ENCODE measurements around the gene RNU2-63P. TPM values are rescaled to one million over a fixed set of nuclear protein-coding genes. Genes with fewer than 3 reads are reported as not detected.

Gene RNU2-63P
- total RNA-seq, 6 donors from 2014 or later, result not detected

GRCh38 chr2:88028931-88029330 lies 12.6 kb upstream of the RNU2-63P start:
- H3K4me3 ChIP-seq, result no peak overlapping the region
- DNase-seq (no peak), ATAC-seq (ENCODE audit: low FRiP score in 2 of 2) (no peak)
- TF ChIP-seq POLR2AphosphoS5 (IDR thresholded peaks at IDR 0.05), result no peak
- no peak for TF ChIP-seq CTCF (IDR thresholded peaks at IDR 0.05)
- H3K4me1 ChIP-seq, result no peaks in the 10 kb centered on the region
- H3K27ac ChIP-seq, result no peak overlapping the region
- 92 to 96% methylated on average over 4 of the region's 4 CpGs for WGBS, 2 donors
- no peaks in the 10 kb centered on the region for H3K9me3 ChIP-seq
- H3K27me3 ChIP-seq, result no peaks in the 10 kb centered on the region
- peaks cover 5 to 68% (median 21%) of the 10 kb centered on the region in 4 donors for H3K36me3 ChIP-seq

- ATAC-seq (ENCODE audit: low FRiP score in 2 of 2), result no peak
Measured at GRCh38 chr2:88027697-88028389, 11.5 kb upstream of the RNU2-63P start.

GRCh38 chr2:88024509-88024908 lies 8.2 kb upstream of the RNU2-63P start:
- Histone ChIP-seq H3K27me3 (no peaks in the 10 kb centered on the region), H3K4me3 (no peak overlapping the region), H3K27ac (no peak overlapping the region), H3K36me3 (peaks cover 0 to 29% (median 12%) of the 10 kb centered on the region in 4 donors), H3K4me1 (no peaks in the 10 kb centered on the region), H3K9me3 (no peaks in the 10 kb centered on the region)
- TF ChIP-seq POLR2A (IDR thresholded peaks at IDR 0.05) (no peak), CTCF (IDR thresholded peaks at IDR 0.05) (no peak), POLR2AphosphoS5 (IDR thresholded peaks at IDR 0.05) (no peak), EP300 (IDR thresholded peaks at IDR 0.05) (no peak)
- ATAC-seq (ENCODE audit: low FRiP score in 2 of 2) (no peak), DNase-seq (no peak)
- WGBS, 2 donors, result 85 to 88% methylated on average over 6 of the region's 6 CpGs

More at GRCh38 chr2:88027697-88028389, 11.5 kb upstream of the RNU2-63P start:
- H3K36me3 ChIP-seq, result peaks cover 5 to 58% (median 19%) of the 10 kb centered on the region in 4 donors
- DNase-seq, result no peak
- no peak overlapping the region for H3K4me3 ChIP-seq
- TF ChIP-seq POLR2AphosphoS5 (IDR thresholded peaks at IDR 0.05), result no peak
- no peak for TF ChIP-seq EP300 (IDR thresholded peaks at IDR 0.05)
- TF ChIP-seq CTCF (IDR thresholded peaks at IDR 0.05), result no peak
- TF ChIP-seq POLR2A (IDR thresholded peaks at IDR 0.05), result no peak
- H3K27ac ChIP-seq, result peak overlapping the region in 1 of 4 donors; percentile 32
- H3K9me3 ChIP-seq, result no peaks in the 10 kb centered on the region
- no peaks in the 10 kb centered on the region for H3K27me3 ChIP-seq
- WGBS, 2 donors, result 82 to 86% methylated on average over 10 of the region's 10 CpGs
- H3K4me1 ChIP-seq, result no peaks in the 10 kb centered on the region

- peaks cover 0 to under 1% (median 0%) of the 10 kb centered on the region in 4 donors for H3K4me1 ChIP-seq
- ATAC-seq (ENCODE audit: low FRiP score in 2 of 2), result no peak
- no peak overlapping the region for H3K4me3 ChIP-seq
- peaks cover 0 to 10% (median under 1%) of the 10 kb centered on the region in 4 donors for H3K36me3 ChIP-seq
- 60 to 92% methylated on average over 5 of the region's 5 CpGs for WGBS, 2 donors
- TF ChIP-seq POLR2A (IDR thresholded peaks at IDR 0.05) (no peak), POLR2AphosphoS5 (IDR thresholded peaks at IDR 0.05) (no peak), CTCF (IDR thresholded peaks at IDR 0.05) (no peak), EP300 (IDR thresholded peaks at IDR 0.05) (no peak)
- DNase-seq, result peak in 1 of 2 donors; percentile 48
- H3K27ac ChIP-seq, result peak overlapping the region in 1 of 4 donors; percentile 26
- H3K27me3 ChIP-seq, result no peaks in the 10 kb centered on the region
- no peaks in the 10 kb centered on the region for H3K9me3 ChIP-seq
Measured at GRCh38 chr2:88022669-88022921, 6.2 kb upstream of the RNU2-63P start.

- no peak overlapping the region for H3K27ac ChIP-seq
- TF ChIP-seq POLR2A (IDR thresholded peaks at IDR 0.05) (no peak), EP300 (IDR thresholded peaks at IDR 0.05) (no peak), POLR2AphosphoS5 (IDR thresholded peaks at IDR 0.05) (no peak), CTCF (IDR thresholded peaks at IDR 0.05) (no peak)
- DNase-seq (no peak), ATAC-seq (ENCODE audit: low FRiP score in 2 of 2) (no peak)
- no peaks in the 10 kb centered on the region for H3K9me3 ChIP-seq
- no peaks in the 10 kb centered on the region for H3K36me3 ChIP-seq
- 77 to 91% methylated on average over 3 of the region's 3 CpGs for WGBS, 2 donors
- no peak overlapping the region for H3K4me3 ChIP-seq
- peaks cover 0 to 11% (median 1%) of the 10 kb centered on the region in 4 donors for H3K4me1 ChIP-seq
- H3K27me3 ChIP-seq, result no peaks in the 10 kb centered on the region
Measured at GRCh38 chr2:88019985-88020384, 3.6 kb upstream of the RNU2-63P start.

All from upper lobe of left lung (tissue), 6 donors.